Hepatocyte (in vitro differentiated cells): Measurements from ENCODE around the gene SPRY1. TPM values are rescaled to one million over a fixed set of nuclear protein-coding genes. Genes with fewer than 3 reads are reported as not detected.

Experiments used
- DNase-seq: peaks from one replicate; pipeline ENCODE4 v3.0.0-alpha.2; 2016; ENCODE audit warnings: low spot score
- H2AFZ ChIP-seq: fragments of 200-600 bp; sonication (generic); 2 replicates; pipeline ENCODE4 v1.6.0; 2016; ENCODE audit warnings: antibody characterized with exemption, mild to moderate bottlenecking
- H3K27ac ChIP-seq: fragments of 200-600 bp; sonication (generic); 2 replicates; pipeline ENCODE4 v1.5.1; 2016; ENCODE audit warnings: mild to moderate bottlenecking
- H3K27me3 ChIP-seq: fragments of 200-600 bp; sonication (generic); 2 replicates; pipeline ENCODE4 v1.6.1; 2016
- H3K36me3 ChIP-seq: fragments of 200-600 bp; sonication (generic); replicated peaks from 2 replicates; pipeline ENCODE4 v1.5.1; 2016; ENCODE audit warnings: low read depth; ENCODE audit not compliant: insufficient read depth
- H3K4me1 ChIP-seq: fragments of 200-600 bp; sonication (generic); 2 replicates; pipeline ENCODE4 v1.5.1; 2016; ENCODE audit warnings: mild to moderate bottlenecking, moderate library complexity; ENCODE audit not compliant: insufficient read depth
- H3K4me2 ChIP-seq: fragments of 200-600 bp; sonication (generic); 2 replicates; pipeline ENCODE4 v1.6.0; 2016
- H3K4me3 ChIP-seq: fragments of 200-600 bp; sonication (generic); 2 replicates; pipeline ENCODE4 v1.5.1; 2016; ENCODE audit warnings: mild to moderate bottlenecking
- H3K79me2 ChIP-seq: fragments of 200-600 bp; sonication (generic); 2 replicates; pipeline ENCODE4 v1.6.0; 2017; ENCODE audit warnings: mild to moderate bottlenecking
- H3K9me2 ChIP-seq: fragments of 200-600 bp; sonication (generic); replicated peaks from 2 replicates; pipeline ENCODE4 v1.6.0; 2017; ENCODE audit warnings: mild to moderate bottlenecking; ENCODE audit not compliant: insufficient read depth
- H3K9me3 ChIP-seq: fragments of 200-600 bp; sonication (generic); 2 replicates; pipeline ENCODE4 v1.5.1; 2016; ENCODE audit warnings: low read depth, mild to moderate bottlenecking
- H4K20me1 ChIP-seq: fragments of 200-600 bp; sonication (generic); 2 replicates; pipeline ENCODE4 v1.6.0; 2016; ENCODE audit warnings: mild to moderate bottlenecking; ENCODE audit not compliant: insufficient read depth, poor library complexity, severe bottlenecking
- CTCF ChIP-seq: fragments of 200-600 bp; sonication (generic); IDR thresholded peaks from 2 replicates; pipeline ENCODE4 v1.5.1; 2016; ENCODE audit warnings: antibody characterized with exemption, mild to moderate bottlenecking; ENCODE audit not compliant: poor library complexity
- EZH2 ChIP-seq: fragments of 200-600 bp; sonication (generic); IDR thresholded peaks from 2 replicates; pipeline ENCODE4 v1.6.1; 2016; ENCODE audit warnings: antibody characterized with exemption, mild to moderate bottlenecking, borderline replicate concordance
- EZH2phosphoT487 ChIP-seq: fragments of 200-600 bp; sonication (generic); IDR thresholded peaks from one replicate; pipeline ENCODE4 v1.6.1; 2018; ENCODE audit warnings: antibody characterized with exemption, mild to moderate bottlenecking, low read depth, moderate library complexity; ENCODE audit not compliant: unreplicated experiment, severe bottlenecking
- WGBS: methylation state at CpG from one replicate; pipeline ENCODE4 v1.1.6; 2016; ENCODE audit warnings: low lambda C conversion rate; ENCODE audit errors: missing lambda C conversion rate; 5-methylcytosine and 5-hydroxymethylcytosine counted together
- polyA plus RNA-seq: library from polyadenylated mRNA; unstranded; fragments of >200 nt; fragmentation: Nextera tagmentation; extraction: Ambion mirVana; gene quantifications from 2 replicates; pipeline ENCODE4 v1.2.1, GENCODE V29; 2016
- total RNA-seq: library from RNA; depleted of rRNA; stranded (reverse); fragments of >200 nt; gene quantifications from 2 replicates; pipeline ENCODE4 v1.2.3, GENCODE V29; 2014

Gene SPRY1
- 37.7 and 43.9 TPM in 2 replicates for total RNA-seq
- 36.7 and 40.1 TPM in 2 replicates for polyA plus RNA-seq

GRCh38 chr4:123396307-123397143 is at the start of gene SPRY1:
Gene SPRY1, plus strand, starts transcription at chr4:123396795. Its CDS starts 4,797 bp downstream, at chr4:123401592.
- TF ChIP-seq EZH2phosphoT487 = no peak
- WGBS = 3% methylated on average over 20 of the region's 20 CpGs
- H3K79me2 ChIP-seq = peaks cover 22% of the 10 kb centered on the region
- H3K9me3 ChIP-seq = no peaks in the 10 kb centered on the region
- H2AFZ ChIP-seq = peak within 1 kb of the TSS; percentile 80
- H3K27ac ChIP-seq = peak within 1 kb of the TSS; percentile 90
- H3K4me3 ChIP-seq = peak within 1 kb of the TSS; percentile 73
- no peaks in the 10 kb centered on the region for H4K20me1 ChIP-seq
- H3K4me1 ChIP-seq = peaks cover 7% of the 10 kb centered on the region
- DNase-seq = peak; percentile 92
- no peaks in the 10 kb centered on the region for H3K36me3 ChIP-seq
- no peaks in the 10 kb centered on the region for H3K9me2 ChIP-seq
- H3K4me2 ChIP-seq = peak within 1 kb of the TSS; percentile 95
- no peaks in the 10 kb centered on the region for H3K27me3 ChIP-seq

- no peak overlapping the region for H2AFZ ChIP-seq
- TF ChIP-seq CTCF = no peak
- no peak for TF ChIP-seq EZH2
- TF ChIP-seq EZH2phosphoT487 = no peak
- no peak overlapping the region for H3K4me3 ChIP-seq
- H3K36me3 ChIP-seq = no peaks in the 10 kb centered on the region
- no peak overlapping the region for H3K4me2 ChIP-seq
- no peaks in the 10 kb centered on the region for H3K79me2 ChIP-seq
- no peak overlapping the region for H3K27ac ChIP-seq
- whole genome bisulfite sequencing = 93% methylated on average over 5 of the region's 5 CpGs
- no peak for DNase-seq
- no peaks in the 10 kb centered on the region for H3K9me2 ChIP-seq
- H3K9me3 ChIP-seq = no peaks in the 10 kb centered on the region
- H4K20me1 ChIP-seq = no peaks in the 10 kb centered on the region
- peaks cover 19% of the 10 kb centered on the region for H3K4me1 ChIP-seq
- H3K27me3 ChIP-seq = no peaks in the 10 kb centered on the region
These were observed 49.6 kb upstream of the SPRY1 start for GRCh38 chr4:123346951-123347350.

GRCh38 chr4:123348946-123349345 is 47.6 kb upstream of the SPRY1 start:
- H2AFZ ChIP-seq = no peak overlapping the region
- no peak for TF ChIP-seq EZH2phosphoT487
- TF ChIP-seq EZH2 = no peak
- no peak for TF ChIP-seq CTCF

More at GRCh38 chr4:123348946-123349345, 47.6 kb upstream of the SPRY1 start:
- Histone ChIP-seq H3K9me3 (no peaks in the 10 kb centered on the region), H3K79me2 (no peaks in the 10 kb centered on the region), H4K20me1 (no peaks in the 10 kb centered on the region), H3K4me3 (no peak overlapping the region), H3K4me1 (peaks cover 24% of the 10 kb centered on the region), H3K36me3 (no peaks in the 10 kb centered on the region), H3K27ac (peak overlapping the region; percentile 79), H3K27me3 (no peaks in the 10 kb centered on the region), H3K9me2 (no peaks in the 10 kb centered on the region), H3K4me2 (peak overlapping the region; percentile 48)
- 69% methylated on average over 4 of the region's 4 CpGs for WGBS
- no peak for DNase-seq
